ENCODE measurements around the gene BRI3BP. TPM values are rescaled to one million over a fixed set of nuclear protein-coding genes. Genes with fewer than 3 reads are reported as not detected.

Gene BRI3BP
- total and polyA plus RNA-seq, 9 of the 15 experiments (the other 6 are each of a cell fraction or from before 2014, with no cell fraction given), result 12.3 to 25.0 (median 16.6) TPM

DNA sequence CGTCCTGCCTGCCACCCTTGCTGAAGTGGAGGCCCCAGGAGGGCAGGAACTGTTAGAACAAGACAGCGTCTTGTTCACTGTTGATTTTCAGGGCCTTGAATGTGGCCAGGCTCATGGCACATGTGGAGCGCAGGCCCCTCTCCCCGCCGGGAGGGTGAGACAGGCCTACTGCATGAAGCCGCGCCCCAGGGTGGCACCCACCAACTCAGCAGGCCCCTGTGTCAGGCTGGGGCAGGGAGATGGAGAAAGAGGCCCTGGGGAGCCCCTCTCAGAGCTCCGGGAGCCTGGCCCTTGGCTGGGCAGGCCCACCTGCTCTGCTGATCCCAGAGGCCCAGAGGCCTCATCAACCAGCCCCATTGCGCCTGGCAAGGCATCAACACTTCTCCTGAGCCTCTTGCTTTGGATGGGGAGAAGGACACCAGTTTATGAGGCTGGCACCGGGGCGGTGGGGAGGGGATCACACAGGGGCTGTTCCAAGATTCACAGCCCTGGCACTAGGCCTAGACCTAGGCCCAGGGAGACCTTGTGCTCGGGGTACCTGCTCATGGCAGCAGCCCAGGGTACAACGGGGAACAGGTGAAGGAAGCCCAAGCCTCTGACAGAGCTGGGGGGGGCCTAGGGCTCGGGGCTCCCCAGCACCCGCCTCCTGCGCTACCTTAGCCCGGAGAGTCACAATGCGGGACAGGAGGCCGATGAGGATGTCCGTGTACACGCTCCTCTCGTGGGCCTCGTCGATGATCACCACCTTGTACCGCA lies 22.6 kb upstream of the BRI3BP start:
- no peak overlapping the region for H3K4me3 ChIP-seq
- no peak for FAIRE-seq
- in situ Hi-C loops (cut with MboI) (no loop called here), intact Hi-C loops (cut with micrococcal nuclease) (no loop called here)
- H3K27ac ChIP-seq (ENCODE audit: extremely low read depth, low read depth, low read length), result no peak overlapping the region
- no peaks in the 10 kb centered on the region for H3K9me1 ChIP-seq (ENCODE audit: control insufficient read depth, insufficient read depth, low read length)
- no peak for ATAC-seq
- H3K36me3 ChIP-seq (ENCODE audit: control insufficient read depth, insufficient read depth, low read length), result peaks cover 86% of the 10 kb centered on the region; the same call in 2 of the 3 replicates
- WGBS (ENCODE audit: insufficient coverage, low coverage, missing lambda C conversion rate), result 94% methylated on average over 21 of the region's 25 CpGs
- no peaks in the 10 kb centered on the region for H3K9me3 ChIP-seq (replicated peaks; ENCODE audit: control insufficient read depth, insufficient read depth, low read depth, low read length)
- no peaks in the 10 kb centered on the region for H4K20me1 ChIP-seq (replicated peaks; ENCODE audit: control insufficient read depth, insufficient read depth, low read length)
- H3K4me1 ChIP-seq (replicated peaks in 1 of 2; ENCODE audit: control insufficient read depth in 2 of 2, insufficient read depth in 2 of 2, low read length in 2 of 2), result peaks cover 0 to 9% of the 10 kb centered on the region in 2 experiments; a peak in 1 of 5 replicates
- DNase-seq (ENCODE audit: extremely low read depth in 1 of 4, low spot score in 3 of 4), result no peak
- no peak overlapping the region for H3K4me2 ChIP-seq (ENCODE audit: insufficient read depth, low read length)
- ChIA-PET POLR2A (no interaction called here), CTCF (ENCODE audit: low intra/inter-chr PET ratio) (no interaction called here)
- no peaks in the 10 kb centered on the region for H3K27me3 ChIP-seq (ENCODE audit: control insufficient read depth in 2 of 2, insufficient read depth in 2 of 2, low read length in 2 of 2)
- no TSS peak for BruUV-seq (replicated peaks)
- H3K79me2 ChIP-seq (ENCODE audit: control insufficient read depth, insufficient read depth, low read length), result no peaks in the 10 kb centered on the region
- no peak overlapping the region for H2AFZ ChIP-seq (ENCODE audit: low read depth, low read length)
- TF ChIP-seq GABPB2 (CRISPR knock-in tag; conservative IDR thresholded peaks at IDR 0.05) (no peak), YY1 (IDR thresholded peaks at IDR 0.05; ENCODE audit: borderline replicate concordance in 1 of 3, control insufficient read depth in 1 of 3, extremely low read depth in 1 of 3, insufficient read depth in 3 of 3, insufficient read length in 1 of 3, insufficient replicate concordance in 2 of 3, low read depth in 1 of 3, low read length in 2 of 3) (no peak), BRF1 (IDR thresholded peaks at IDR 0.05; ENCODE audit: borderline replicate concordance, extremely low read depth, insufficient read length) (no peak), TOE1 (IDR thresholded peaks at IDR 0.05; ENCODE audit: borderline replicate concordance) (no peak), TOE1 (CRISPR knock-in tag; IDR thresholded peaks at IDR 0.05; ENCODE audit: borderline replicate concordance, low read depth) (no peak), SOX6 (IDR thresholded peaks at IDR 0.05) (no peak), SMARCA5 (IDR thresholded peaks at IDR 0.05) (no peak), HSF4 (CRISPR knock-in tag; IDR thresholded peaks at IDR 0.05; ENCODE audit: borderline replicate concordance) (no peak), MTA3 (IDR thresholded peaks at IDR 0.05; ENCODE audit: borderline replicate concordance) (no peak), ZNF695 (CRISPR knock-in tag; IDR thresholded peaks at IDR 0.05) (no peak)
- TF ChIP-seq, protein P1, sequence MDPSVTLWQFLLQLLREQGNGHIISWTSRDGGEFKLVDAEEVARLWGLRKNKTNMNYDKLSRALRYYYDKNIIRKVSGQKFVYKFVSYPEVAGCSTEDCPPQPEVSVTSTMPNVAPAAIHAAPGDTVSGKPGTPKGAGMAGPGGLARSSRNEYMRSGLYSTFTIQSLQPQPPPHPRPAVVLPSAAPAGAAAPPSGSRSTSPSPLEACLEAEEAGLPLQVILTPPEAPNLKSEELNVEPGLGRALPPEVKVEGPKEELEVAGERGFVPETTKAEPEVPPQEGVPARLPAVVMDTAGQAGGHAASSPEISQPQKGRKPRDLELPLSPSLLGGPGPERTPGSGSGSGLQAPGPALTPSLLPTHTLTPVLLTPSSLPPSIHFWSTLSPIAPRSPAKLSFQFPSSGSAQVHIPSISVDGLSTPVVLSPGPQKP (CRISPR knock-in tag; IDR thresholded peaks at IDR 0.05), result no peak
- TF ChIP-seq, protein P2, sequence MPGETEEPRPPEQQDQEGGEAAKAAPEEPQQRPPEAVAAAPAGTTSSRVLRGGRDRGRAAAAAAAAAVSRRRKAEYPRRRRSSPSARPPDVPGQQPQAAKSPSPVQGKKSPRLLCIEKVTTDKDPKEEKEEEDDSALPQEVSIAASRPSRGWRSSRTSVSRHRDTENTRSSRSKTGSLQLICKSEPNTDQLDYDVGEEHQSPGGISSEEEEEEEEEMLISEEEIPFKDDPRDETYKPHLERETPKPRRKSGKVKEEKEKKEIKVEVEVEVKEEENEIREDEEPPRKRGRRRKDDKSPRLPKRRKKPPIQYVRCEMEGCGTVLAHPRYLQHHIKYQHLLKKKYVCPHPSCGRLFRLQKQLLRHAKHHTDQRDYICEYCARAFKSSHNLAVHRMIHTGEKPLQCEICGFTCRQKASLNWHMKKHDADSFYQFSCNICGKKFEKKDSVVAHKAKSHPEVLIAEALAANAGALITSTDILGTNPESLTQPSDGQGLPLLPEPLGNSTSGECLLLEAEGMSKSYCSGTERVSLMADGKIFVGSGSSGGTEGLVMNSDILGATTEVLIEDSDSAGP (CRISPR knock-in tag; IDR thresholded peaks at IDR 0.05), result no peak
- no peak overlapping the region for H3K9ac ChIP-seq (ENCODE audit: insufficient read depth in 1 of 2, low read depth in 2 of 2, low read length in 2 of 2)
